Stimulated activated CD8-positive, alpha-beta memory T cell treated with anti-CD3 and anti-CD28 coated beads, Interleukin-15, amount 100 ng/mL, for 48 hours (primary cell): ENCODE results near the gene ZDHHC11.
"Not testable (repeated sequence)": the region's sequence is repeated elsewhere in the genome, so short reads cannot be mapped to it uniquely, and the experiment has no call there.

Experiments
- DNase-seq, 2 donors: peaks; one replicate each; pipeline ENCODE4 v3.0.0-alpha.2; 2020; ENCODE audit warnings: low read depth in 2 of 2

Gene ZDHHC11

DNA sequence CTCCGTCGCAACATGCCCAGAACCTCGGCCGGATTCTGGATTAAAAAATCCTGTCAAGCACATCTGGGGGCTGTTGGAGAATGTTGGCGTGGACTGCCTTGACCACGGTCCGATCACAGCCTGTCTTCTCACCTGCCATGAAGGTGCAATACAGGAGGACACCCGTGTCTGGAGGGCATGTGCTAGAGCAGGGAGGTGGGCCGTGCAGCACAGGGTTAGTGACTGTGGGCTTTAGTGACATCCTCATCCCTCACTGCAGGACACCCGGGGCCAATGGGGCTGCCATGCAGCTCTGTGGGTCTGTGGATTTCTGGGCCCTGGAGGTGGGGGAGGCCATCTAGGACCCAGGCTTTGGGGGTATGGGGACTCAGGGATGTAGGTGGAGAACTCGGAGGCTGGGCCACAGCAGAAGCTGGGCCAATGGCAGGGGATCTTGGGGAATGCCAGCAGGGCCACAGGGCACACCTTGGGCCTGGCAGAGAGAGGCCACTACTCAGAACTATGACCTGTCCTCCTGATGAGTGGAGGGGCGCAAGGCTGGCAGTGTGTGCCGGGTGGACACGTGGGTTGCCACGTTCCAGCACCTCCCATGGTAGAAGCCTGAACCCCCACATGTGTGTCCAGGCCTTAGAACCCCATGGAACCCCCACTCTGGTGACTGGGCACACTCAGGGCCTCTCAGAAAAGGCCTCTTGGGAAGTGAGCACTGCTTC, 89.6 kb downstream of the ZDHHC11 start:
- no peak for DNase-seq

DNA sequence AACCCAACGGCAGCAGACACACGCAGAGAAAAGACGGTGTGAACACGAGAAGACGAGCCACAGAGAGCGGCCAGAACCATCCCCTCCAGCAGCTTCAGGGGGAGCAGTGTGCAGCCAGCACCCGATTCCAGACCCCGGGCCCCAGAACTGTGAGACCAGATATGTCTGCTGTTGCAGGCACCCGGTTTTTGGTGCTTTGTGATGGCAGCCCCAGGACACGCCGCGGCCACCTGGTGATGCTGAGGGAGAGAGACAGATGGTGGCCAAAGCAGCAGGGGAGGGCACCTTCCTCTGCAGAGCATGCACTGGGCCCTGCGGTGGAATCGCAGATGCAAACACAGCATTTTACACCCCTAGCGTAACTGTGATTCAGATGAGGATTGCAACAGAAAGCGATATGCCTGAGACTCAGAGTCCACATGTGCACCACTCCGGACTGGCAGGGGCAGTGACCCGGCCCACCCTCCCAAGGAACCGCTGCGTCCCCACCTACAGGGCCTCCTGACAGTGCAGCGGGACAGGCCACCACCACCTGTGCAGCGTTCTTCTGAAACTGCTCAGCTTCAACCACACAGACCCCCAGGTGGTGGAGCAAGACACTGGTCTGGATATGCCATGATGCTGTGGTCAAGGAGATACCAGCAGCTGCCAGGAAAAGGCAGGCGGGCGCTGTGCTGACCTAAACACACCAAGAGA, 90.3 kb downstream of the ZDHHC11 start:
- no peak for DNase-seq

DNA sequence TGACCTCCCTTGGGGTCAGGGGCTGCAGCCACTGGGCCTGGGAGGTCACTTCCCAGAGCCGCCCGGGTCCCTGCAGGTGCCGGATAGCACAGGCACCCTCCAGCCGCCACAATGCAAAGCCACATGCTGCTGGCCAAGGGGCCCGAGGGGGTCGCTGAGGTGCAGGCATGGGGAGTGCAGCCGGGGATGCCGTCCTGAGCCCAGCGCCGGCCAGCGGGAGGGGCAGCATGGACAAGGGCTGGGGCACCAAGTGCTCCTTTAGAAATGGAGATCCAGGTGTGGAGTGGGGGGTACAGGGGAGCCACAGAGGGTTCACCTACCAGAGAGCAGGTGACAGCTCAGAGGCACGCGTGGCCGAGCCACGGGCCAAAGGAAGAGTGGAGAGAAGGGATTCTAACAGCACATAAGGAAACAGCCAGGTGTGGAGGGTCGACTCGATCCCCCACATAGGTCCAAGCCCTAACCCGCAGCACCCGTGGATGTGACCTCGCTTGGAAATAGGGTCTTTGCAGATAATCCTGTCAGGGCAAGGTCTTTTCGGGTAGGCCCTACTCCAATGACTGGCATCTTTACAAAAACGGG, 90.9 kb downstream of the ZDHHC11 start:
- DNase-seq, result no peak

DNA sequence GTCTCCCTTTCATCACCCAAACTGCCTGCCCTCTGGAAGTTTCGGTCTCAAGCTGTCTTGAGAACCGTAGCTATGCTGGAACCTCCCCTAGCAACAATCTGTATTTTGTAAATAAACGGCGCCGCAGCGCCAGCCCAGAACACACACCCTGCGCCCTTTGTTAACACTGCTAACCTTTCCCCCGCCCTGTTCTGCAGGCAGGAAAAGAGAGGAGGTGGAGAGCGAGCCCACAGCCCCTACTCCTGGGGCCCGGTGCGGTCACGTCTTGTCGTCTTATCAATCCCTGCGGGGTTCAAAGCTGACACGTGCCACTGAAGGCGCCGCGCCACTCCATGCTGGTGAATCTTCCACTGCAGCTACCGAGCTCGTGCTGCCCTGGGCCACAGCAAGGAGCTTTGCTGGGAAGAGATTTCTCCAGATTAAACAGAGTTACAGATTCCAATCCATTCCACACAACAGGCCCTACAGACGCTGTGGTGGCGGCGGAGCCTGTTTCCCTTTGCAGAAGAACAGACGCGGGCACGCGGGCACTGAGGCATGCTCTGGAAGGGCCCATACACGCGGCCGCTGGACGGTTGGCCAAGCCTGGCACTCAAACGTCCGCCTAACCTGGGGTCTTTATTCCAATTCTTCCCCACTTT, 91.6 kb downstream of the ZDHHC11 start:
- peak in 1 of 2 donors; percentile 26 for DNase-seq

DNA sequence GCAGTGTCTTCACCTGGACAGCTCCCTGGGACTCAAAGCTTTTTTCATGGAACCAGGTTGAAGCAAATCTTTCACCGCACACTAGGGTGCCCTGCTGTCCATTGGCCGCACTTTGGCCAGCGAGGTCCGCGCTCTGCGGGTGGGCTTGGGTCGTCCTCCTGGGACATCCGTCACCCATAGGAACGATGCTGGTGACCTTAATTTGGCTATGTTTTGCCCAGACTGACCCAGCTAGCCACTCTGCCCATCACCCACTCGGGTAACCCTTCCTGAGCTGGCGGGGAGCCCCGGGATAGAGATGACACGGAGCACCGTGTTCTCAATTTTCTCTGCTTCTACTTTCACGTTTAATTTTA, 92.1 kb downstream of the ZDHHC11 start:
- DNase-seq, result no peak

DNA sequence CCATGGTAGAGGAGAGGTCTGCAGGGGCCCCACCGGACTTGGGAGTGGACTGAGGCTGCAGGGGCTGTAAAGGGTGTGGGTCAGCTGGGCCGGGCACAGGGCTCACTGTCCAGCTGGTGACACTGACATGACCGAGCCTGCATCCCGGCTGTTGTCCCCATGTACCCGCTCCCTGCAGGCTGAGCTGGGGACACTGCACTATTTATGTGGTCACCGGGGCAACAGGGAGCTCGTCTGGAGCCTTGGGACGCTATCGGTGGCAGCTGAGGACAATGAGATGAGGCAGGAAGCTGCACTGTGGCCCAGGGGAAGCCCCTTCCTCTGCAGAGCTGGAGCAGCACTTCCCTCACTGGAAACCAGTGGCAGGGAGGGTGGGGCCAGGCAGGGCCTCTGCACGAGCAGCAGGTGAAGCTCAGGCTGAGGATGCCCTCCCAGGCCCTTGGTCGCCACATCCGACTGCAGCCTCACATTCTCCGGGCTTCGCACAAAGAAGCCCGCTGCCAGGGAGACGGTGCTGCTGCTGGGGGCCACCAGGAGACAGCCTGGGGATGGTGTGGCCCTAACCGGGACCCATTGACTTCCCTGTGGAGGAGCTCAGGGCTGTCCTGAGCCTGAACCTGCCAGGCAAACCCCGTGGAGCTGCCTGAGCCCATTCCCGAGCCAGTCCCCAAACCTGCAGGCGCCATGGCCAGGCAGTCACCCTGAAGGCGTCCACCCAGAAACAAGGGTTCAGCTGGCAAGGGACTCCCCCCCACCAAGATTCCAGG, 92.7 kb downstream of the ZDHHC11 start:
- no peak for DNase-seq

DNA sequence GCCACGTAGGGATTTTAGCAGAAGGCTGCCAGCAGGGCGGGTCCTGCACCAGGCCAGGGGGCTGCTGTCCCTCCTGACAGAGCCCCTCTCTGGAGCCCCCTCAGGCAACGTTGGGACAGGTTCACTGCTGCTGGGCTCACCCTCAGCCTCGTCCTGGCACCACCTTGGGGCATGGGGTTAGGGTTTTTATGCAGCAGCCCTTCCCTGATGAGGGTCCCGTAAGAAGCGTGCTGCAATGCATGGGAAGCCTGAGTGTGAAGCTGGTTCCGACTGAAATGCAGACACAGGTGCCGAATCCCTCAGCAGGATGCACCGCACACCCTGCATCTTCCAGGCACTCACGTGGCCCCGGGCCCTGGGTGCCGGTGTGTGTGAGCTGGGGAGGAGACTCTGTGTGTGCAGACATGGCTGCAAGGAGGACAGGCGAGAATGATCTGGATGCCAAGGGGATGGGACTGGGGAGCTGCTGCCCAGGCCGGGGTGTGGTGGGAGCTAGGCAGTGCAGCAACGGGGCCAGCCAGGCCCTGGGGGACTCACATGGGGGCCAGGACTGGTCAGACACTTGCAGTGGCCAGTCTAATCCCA, 93.3 kb downstream of the ZDHHC11 start:
- no peak for DNase-seq

DNA sequence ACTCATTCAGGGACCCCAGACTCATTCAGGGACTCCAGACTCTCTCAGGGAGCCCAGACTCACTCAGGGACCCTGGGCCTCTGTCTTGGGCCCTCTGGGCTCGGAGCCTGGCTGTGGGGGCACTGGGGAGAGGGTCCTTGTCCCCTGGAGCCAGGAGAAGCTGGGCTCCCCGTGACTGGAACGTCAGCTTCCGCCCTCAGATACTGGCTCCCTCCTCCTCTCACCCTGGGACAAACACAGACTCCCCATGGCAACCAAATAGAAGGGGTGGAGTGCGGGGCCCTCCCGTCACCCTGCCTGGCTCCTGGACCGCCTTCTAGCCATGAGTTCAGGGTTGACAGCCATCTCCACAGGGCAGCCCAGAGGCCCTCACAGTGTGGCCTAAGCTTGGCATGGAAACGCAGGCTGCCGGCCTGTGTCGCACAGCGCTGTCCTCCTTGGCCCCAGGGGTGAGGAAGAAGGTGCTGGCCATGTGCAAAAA, 93.9 kb downstream of the ZDHHC11 start:
- no peak for DNase-seq

DNA sequence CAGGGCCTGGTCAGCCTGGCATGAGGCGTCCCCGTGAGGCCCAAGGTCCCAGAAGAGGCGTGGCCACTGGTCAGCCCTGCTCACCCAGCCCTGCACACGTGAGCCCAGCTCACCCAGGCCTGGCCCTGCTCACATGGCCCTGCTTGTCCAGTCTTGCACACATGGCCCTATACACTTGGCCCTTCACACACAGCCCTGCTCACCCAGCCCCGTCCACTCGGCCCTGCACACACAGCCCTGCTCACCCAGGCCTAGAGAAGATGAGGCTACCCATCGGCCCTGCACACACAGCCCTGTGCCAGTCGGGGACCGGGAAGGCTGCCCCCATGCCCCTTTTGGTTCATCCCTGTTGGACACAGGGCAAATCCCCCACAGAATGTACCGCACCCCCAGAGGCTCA, 94.6 kb downstream of the ZDHHC11 start:
- no peak for DNase-seq

DNA sequence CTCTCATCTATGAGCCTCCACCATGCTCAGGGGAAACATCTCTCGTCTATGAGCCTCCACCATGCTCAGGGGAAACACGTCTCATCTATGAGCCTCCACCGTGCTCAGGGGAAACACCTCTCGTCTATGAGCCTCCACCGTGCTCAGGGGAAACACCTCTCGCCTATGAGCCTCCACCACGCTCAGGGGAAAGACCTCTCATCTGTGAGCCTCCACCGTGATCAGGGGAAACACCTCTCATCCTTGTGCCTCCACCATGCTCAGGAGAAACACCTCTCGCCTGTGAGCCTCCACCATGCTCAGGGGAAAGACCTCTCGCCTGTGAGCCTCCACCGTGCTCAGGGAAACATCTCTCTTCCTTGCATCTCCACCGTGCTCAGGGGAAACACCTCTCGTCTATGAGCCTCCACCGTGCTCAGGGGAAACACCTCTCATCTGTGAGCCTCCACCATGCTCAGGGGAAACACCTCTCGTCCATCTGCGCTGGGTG, 96.6 kb downstream of the ZDHHC11 start:
- DNase-seq, result not testable (repeated sequence)

DNA sequence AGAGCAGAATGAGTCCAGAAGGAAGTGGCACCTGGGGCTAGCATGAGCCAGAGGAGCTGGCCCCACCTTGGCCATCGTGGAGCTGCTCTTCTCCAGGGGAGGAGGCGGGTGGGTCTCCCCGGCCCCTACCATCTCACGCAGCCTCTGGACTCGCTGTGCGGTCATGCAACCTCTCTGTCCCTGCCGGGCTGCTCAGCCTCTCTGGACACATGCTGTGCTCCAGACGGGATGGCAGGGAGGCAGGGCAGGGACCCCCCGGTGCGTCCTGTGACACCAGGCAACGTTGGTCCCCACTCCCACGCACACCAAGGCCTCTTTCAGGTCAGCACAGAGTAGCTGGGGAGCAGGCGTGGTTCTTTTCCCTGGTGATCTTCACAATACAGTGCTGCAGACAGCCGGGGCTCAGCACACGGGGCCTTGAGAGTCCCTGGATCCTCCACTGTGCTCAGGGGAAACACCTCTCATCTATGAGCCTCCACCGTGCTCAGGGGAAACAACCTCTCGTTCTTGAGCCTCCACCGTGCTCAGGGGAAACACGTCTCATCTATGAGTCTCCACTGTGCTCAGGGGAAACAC, 97.1 kb downstream of the ZDHHC11 start:
- not testable (repeated sequence) for DNase-seq

DNA sequence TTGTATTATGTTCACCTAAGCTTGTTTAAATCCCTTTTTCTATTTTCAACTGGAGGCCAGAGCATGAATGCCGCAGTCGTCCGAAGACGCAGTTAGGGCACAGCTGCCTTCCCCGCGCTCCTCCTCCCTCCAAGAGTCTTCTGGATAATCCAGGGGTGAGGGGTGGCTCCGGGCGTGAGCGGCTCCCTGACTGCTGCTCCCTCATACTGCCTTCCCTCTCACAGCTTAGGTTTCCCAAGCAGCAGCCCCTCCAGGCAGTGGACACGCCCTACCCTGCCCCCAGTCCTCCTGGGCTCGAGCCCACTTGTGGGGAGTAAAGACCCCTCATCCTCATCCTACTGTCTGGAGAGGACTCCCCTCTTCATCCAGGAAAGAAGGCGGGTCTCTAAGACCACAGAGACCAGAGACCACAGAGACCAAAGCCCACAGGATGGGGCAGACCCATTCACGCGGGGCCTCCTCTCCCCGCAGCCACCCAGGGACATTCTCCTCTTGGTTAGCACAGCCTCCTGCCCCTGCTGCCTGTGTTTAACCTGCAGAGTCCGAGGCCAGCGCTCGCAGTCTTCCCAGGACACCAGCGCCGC, 98.2 kb downstream of the ZDHHC11 start:
- DNase-seq, result not testable (repeated sequence)

DNA sequence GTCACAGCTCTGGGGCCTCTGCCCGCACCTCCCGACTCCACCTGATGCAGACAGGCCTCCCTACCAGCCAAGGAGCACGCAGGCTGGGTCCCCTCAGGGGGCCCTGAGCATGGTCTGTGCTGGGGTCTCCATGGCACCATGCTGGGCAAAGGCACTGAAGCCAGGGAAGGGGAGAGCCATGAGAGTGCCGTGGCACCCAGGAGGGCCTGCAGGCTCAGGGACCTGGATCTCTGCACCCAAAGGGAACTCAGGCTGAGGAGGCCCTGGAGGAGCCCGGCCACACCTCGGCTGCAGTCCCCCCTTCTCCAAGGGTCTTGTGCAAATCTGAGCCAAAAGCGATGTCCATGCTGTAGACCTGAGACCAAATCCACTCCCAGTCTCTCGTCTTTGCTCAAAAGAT, 98.8 kb downstream of the ZDHHC11 start:
- not testable (repeated sequence) for DNase-seq

DNA sequence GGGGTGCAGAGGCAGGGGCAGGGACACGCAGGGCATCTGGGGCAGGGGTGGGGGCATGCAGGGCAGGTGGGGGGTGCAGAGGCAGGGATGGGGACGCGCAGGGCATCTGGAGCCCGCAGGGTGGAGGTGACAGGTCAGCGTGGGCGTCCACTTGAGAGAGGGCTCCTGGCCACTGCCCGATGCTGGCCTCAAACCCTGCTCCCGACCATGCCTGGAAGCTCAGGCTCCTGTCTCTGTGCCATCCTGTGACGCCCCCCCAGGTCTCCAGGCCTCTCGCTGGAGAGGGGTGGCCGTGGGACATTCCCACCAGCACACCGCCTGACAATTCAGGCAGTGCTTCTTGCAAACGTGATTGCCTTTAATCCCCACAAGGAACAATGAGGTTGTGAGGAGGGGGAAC, 99.3 kb downstream of the ZDHHC11 start:
- no peak for DNase-seq

DNA sequence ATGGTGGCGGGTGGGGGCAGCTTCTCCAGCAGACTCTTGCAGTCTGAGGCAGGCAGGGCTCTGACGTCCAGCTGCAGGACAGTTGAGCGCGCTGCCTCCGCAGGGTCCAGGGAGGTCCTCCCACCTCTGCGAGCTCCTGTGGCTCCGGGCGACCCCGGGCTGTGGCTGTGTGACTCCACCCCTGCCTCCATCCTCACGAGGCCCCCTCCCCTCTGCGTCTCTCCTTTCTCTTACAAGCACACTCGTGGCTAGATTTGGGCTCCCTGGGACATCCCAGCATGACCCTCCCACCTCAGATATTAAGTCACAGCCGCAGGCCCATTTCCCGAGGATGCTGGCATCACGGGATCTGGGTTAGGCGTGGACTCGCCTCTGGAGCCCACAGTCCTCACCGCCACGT, 100.6 kb downstream of the ZDHHC11 start:
- not testable (repeated sequence) for DNase-seq

DNA sequence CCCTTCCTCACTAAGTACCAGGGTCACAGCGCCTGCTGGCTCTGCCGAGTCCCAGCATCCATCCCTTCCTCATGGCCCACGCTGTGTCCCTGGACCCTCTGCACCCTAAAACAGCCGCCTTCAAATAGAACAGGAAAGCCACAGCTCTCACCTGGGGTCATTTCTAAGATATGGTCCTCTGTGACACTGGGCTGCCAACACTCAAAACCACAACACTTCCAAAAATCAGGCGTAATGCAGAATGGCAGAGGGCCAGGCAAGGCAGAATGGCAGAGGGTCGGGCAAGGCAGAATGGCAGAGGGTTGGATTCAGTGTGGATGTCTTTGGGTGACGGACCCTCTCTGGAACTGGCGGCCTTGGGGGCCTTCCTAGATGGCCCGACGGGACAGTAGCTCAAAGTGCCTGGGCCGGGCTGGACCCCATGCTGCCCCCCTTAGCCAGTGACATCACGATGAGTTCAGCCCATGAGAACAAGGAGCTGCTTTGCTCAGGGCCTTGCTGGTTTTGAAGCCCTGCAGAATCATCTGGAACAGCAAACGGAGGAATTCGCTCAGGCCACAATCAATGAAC, 101.6 kb downstream of the ZDHHC11 start:
- DNase-seq, result no peak

DNA sequence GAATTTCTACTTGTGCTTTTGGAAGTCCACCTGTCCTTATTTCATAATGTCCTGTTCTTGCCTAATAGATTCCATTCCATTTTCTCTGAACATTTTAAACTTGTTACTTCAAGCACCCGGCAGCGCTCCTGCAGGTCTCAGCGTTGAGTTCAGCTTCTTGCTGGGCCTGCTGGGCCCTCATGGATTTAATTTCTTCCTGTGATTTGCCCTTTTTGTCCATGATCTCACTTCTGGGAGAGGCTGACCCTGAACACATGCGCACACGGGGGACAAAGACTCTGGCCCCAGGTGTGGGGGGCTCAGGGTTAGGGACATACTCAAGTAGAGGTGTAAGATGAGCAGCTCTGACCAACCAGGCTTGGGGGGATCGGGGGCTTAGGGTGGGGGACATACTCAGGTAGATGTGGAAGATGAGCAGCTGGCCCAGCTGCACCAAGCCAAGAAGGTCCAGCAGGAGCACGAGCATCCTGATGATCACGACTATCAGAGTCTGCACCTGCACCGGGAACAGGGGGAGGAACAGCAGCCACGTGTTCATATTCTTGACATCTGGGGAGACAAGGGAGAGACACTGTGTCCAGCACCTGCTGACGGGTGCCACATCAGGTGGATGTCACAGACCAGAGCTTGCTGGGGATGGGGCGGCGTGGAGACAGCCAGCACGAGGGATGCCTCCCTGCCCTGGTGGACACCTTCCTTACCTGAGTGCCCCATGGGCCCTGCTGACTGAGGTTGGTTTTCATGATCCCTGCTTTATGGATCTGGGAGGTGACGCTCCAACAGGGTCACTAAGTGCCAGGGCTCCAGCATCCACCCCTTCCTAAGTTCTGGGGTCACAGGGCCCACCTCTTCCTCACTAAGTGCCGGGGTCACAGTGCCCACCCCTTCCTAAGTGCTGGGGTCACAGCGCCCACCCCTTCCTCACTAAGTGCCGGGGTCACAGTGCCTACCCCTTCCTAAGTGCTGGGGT, 102.5 kb downstream of the ZDHHC11 start:
- not testable (repeated sequence) for DNase-seq

DNA sequence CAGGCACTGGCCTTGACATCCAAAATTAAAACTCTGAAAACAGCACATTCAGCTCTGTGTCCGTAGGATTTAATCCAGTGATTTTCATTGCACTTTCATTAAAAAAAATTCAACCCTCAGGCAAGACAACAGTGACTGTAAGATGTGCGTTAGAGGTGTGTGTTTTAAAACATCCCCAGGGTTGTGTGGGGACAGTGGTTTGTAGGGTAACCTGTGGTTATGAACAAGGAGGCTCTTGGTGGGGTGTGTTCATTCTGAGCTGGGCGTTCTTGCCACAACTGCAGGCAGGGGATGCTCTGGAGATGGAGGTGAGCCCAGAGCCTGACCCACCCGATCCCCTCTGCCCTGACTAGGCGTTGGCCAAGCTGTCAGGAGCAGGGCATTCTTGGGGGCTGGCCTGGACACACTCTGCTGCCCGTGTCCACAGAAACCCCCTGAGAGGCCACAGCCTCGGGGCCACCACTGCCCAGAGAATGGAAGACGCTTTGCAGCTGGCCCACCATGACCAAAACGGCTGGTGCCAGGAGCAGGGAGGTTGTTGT, 103.4 kb downstream of the ZDHHC11 start:
- DNase-seq, result not testable (repeated sequence)
